B cell (primary cell): ENCODE measurements around the gene HSPB7.

Experiments
- CTCF ChIP-seq: fragments of 200-600 bp; IDR thresholded peaks from one replicate; pipeline ENCODE4 v1.8.0; 2022; ENCODE audit warnings: antibody characterized with exemption, mild to moderate bottlenecking
- EZH2 ChIP-seq: IDR thresholded peaks from 2 replicates; pipeline ENCODE4 v1.6.1; 2012; ENCODE audit warnings: borderline replicate concordance, low read depth, mild to moderate bottlenecking, moderate library complexity, low read length; ENCODE audit not compliant: insufficient read depth, poor library complexity, severe bottlenecking

- TF ChIP-seq CTCF (no peak), EZH2 (no peak)
These were observed 50.9 kb downstream of the HSPB7 start for GRCh38 chr1:15966956-15967344.
